Measurements from ENCODE around the gene PSMF1. TPM values are rescaled to one million over a fixed set of nuclear protein-coding genes. Genes with fewer than 3 reads are reported as not detected.

The PSMF1 gene
- polyA plus RNA-seq, 4 donors = 115 to 147 (median 130) TPM

GRCh38 chr20:1163105-1163504 is 44.7 kb downstream of the PSMF1 start:
- no peak for DNase-seq (ENCODE audit: low read depth in 4 of 4, low spot score in 2 of 4)

DNA sequence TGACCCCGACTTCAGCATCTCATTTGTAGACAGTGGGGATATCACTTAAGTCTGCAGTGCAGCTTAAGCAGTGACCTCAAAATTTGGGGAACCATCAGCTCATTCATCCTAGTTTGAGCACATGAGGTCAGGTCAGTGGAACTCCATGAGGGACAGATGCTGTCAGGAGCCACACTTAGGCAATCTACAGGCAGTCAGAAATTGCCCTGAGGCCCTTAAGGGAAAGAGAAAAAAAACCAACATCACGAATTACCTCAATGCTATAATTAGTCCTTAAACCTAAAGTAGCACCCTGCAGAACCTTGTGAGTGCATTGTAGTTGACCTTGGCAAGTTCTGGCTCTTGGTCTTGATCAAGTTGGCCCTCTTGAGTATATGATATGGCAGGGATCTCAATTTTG is 45.3 kb downstream of the PSMF1 start:
- no peak for DNase-seq (ENCODE audit: low read depth in 4 of 4, low spot score in 2 of 4)

- DNase-seq (ENCODE audit: low read depth in 4 of 4, low spot score in 2 of 4) = no peak
These were observed 46.5 kb downstream of the PSMF1 start for GRCh38 chr20:1164871-1165270.

DNA sequence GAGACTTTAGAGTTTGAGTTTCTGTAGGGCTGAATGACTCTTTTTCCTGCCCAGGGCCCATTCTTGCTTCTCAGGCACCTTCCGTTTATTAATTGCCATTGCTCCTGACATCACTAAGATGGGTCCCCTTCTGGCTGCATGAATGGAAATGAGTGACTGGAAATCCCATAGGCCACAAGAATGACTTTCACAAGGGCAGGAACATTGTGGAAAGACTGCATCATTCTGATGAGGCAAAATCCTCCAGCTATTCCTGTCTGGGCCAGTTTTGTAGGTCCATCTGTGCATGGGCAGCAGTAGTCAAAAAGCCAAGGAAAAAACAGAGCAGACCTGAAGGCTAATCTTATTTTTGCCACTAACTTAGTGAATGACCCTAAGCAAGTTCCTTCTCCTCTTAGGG is 47.1 kb downstream of the PSMF1 start:
- DNase-seq (ENCODE audit: low read depth in 4 of 4, low spot score in 2 of 4) = no peak

DNA sequence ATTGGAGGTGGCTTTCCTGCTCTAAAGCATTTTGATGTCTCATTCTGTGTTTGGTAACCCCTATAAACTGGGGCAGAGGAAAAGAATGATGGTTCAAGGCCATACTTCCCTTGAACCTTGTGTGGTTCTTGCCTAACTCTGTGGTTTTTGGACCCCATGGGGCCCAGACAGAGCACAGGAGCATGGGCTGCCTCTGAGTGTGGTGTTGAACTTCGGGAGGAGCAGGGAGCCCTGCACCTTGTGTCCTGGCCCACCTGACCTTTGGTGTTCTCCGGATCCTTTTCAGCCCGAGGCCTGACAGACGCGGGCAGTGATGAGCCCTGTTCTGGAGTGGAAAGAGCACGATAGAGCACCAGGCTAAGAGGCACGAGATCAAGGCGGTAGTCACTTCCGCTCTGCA is 47.5 kb downstream of the PSMF1 start:
- DNase-seq (ENCODE audit: low read depth in 4 of 4, low spot score in 2 of 4) = no peak

DNA sequence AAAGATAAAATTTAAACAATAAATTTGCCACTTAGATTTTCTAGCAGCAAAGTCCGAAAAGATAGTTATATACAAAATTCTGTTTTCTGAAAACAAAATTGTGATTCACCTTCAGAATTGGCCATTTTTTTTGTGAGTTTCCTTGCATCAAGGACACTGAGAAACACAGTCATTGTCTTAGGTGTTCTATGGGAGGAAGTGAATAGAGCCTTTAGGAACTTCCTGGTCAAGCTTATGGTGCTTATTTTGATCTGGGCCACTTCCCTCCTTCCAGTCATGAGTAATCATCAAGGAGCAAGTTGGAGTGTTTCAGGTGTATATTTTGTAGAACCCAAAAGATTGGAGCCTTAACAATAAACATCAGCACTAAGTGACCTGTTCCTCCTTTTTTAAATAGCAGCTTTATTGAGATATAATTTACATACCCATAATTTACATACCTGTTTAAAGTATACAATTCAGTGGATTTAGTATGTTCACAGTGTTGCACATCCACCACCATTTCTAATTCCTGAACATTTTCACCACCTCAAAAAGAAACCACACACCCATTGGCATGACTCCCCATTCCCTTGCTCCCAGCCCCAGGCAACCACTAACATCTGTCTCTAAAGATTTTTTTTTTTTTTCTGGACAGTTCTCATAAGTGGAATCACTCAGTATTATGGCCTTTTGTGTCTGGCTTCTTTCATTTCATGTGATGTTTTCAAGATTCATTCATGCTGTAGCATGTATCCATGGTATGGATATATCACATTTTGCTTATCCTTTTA is 48.7 kb downstream of the PSMF1 start:
- no peak for DNase-seq (ENCODE audit: low read depth in 4 of 4, low spot score in 2 of 4)

GRCh38 chr20:1169224-1169623 is 50.8 kb downstream of the PSMF1 start:
- no peak for DNase-seq (ENCODE audit: low read depth in 4 of 4, low spot score in 2 of 4)

GRCh38 chr20:1171461-1172093 is 53.2 kb downstream of the PSMF1 start:
- peak; percentile 5 to 53 (median 20) for DNase-seq (ENCODE audit: low read depth in 4 of 4, low spot score in 2 of 4)

- DNase-seq (ENCODE audit: low read depth in 4 of 4, low spot score in 2 of 4) = no peak
These were observed 55.3 kb downstream of the PSMF1 start for GRCh38 chr20:1173698-1174097.

- DNase-seq (ENCODE audit: low read depth in 4 of 4, low spot score in 2 of 4) = no peak
These were observed 56.4 kb downstream of the PSMF1 start for GRCh38 chr20:1174787-1175186.

- DNase-seq (ENCODE audit: low read depth in 4 of 4, low spot score in 2 of 4) = no peak
These were observed 59.3 kb downstream of the PSMF1 start for GRCh38 chr20:1177680-1178079.

DNA sequence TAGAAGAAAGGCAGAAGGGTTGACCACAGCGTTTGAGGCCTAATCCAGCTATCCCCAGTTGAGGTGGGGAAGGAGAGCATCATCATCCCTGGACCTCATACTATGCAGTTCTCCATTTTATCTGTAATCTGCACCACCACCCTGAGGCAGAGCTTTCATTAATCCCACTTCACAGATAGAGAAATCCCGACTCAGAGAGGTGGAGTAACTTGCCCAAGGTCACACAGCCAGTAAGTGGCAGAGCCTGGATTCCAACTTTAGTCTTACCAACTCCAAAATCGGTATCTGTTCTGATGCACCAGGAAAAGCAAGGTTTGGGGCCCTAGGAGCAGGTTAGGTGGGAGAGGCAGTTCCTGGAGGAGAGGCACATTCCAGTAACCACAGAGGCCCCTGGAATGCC is 59.7 kb downstream of the PSMF1 start:
- no peak for DNase-seq (ENCODE audit: low read depth in 4 of 4, low spot score in 2 of 4)

- no peak for DNase-seq (ENCODE audit: low read depth in 4 of 4, low spot score in 2 of 4)
These were observed 60.2 kb downstream of the PSMF1 start for GRCh38 chr20:1178623-1179022.

- no peak for DNase-seq (ENCODE audit: low read depth in 4 of 4, low spot score in 2 of 4)
These were observed 62.5 kb downstream of the PSMF1 start for GRCh38 chr20:1180949-1181348.

DNA sequence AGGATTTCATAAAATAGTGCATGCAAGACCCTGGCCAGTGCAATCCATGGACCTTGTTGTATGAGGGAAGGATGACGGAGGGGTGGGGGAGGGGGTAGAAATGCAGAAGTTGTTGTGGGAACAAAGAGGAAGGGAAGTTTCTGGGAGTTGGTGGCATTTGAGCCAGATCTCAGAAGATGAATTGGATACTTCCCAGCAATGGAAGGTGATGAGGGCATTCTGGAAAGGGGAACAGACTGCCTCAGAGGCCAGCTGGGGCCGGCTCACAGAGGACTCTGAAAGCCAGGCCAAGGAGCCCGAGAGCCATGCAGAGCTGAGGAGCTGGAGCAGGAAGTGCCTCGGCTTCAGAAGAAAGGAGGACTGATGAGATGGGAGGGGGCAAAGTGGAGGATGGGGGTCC is 63.7 kb downstream of the PSMF1 start:
- DNase-seq (ENCODE audit: low read depth in 4 of 4, low spot score in 2 of 4) = no peak

DNA sequence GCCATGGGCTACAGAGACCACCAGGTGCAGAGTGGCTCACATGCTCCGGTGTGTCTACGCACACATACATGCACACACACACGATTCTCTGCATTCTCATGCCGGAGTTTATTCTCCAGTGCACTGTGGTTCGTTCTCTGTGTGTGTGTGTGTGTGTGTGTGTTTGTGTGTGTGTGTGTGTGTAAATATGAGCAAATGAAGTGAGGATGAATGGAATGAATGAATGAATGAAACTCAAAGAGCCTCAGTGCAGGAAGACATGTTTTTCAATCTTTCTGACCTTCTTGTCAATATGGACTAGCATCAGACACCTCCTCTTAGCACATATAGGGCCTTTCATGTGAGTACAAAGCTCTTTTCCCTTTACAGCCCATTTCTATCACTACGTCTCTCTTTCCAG is 64.8 kb downstream of the PSMF1 start:
- no peak for DNase-seq (ENCODE audit: low read depth in 4 of 4, low spot score in 2 of 4)

- DNase-seq (ENCODE audit: low read depth in 4 of 4, low spot score in 2 of 4) = no peak
These were observed 65.8 kb downstream of the PSMF1 start for GRCh38 chr20:1184260-1184637.

GRCh38 chr20:1184638-1185315 is 66.4 kb downstream of the PSMF1 start, which contains the start of gene TMEM74B:
TSS of gene TMEM74B (minus strand) at chr20:1184981. CDS start at chr20:1183801, 1,180 bp downstream.
- DNase-seq (ENCODE audit: low read depth in 4 of 4, low spot score in 2 of 4) = no peak

DNA sequence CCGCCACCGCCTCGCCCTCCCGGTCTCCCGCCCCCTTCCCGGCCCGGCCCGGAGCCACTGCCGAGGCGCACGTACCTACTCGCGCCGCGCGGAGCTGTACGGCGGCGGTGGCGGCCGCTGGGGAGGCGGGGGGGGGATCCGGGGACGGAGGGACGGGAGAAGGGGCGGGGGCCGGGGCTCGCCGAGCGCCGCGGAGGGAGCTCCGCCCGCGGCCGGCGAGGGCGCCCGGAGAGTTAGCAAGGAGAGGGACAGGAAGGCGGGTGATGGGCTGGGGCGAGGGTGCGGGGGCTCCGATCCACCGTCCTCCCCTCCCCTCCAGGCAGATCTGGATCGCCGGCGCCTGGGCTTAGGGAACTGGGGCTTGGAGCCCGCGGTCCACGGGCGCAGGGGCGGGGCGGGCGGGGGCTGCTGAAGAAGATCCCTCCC is 66.9 kb downstream of the PSMF1 start:
- no peak for DNase-seq (ENCODE audit: low read depth in 4 of 4, low spot score in 2 of 4)

- peak in 1 of 4 donors; percentile 20 for DNase-seq (ENCODE audit: low read depth in 4 of 4, low spot score in 2 of 4)
These were observed 67.5 kb downstream of the PSMF1 start for GRCh38 chr20:1185790-1186334.

- DNase-seq (ENCODE audit: low read depth in 4 of 4, low spot score in 2 of 4) = no peak
These were observed 68.1 kb downstream of the PSMF1 start for GRCh38 chr20:1186367-1186991.
